Loucy (cell line): Measurements from ENCODE around the gene ANKRD13A.

Experiments used
- CTCF ChIP-seq: fragments of 200-600 bp; sonication (generic); conservative IDR thresholded peaks from 2 replicates; pipeline ENCODE4 v1.5.1; 2014; ENCODE audit warnings: mild to moderate bottlenecking, antibody characterized with exemption, low read length
- EZH2phosphoT487 ChIP-seq: fragments of 200-600 bp; IDR thresholded peaks from 2 replicates; pipeline ENCODE4 v1.6.1; 2018; ENCODE audit warnings: antibody characterized with exemption, mild to moderate bottlenecking, moderate library complexity, borderline replicate concordance

GRCh38 chr12:109951751-109952150 lies 47.5 kb upstream of the ANKRD13A start:
- TF ChIP-seq CTCF (no peak), EZH2phosphoT487 (no peak)
